Coronary artery (tissue), 2 donors: ENCODE results near the gene SLC7A14.

Source experiments
- DNase-seq: peaks from one replicate; pipeline ENCODE4 v3.0.0-alpha.2; 2017; ENCODE audit warnings: low spot score
- H3K27ac ChIP-seq, 2 donors: fragments of 200-600 bp; sonication (generic); one replicate each; pipeline ENCODE4 v1.5.1; 2016 to 2019
- H3K4me3 ChIP-seq: fragments of 200-600 bp; sonication (generic); 2 replicates; pipeline ENCODE4 v1.5.1; 2016; ENCODE audit warnings: mild to moderate bottlenecking, moderate library complexity
- TF ChIP-seq, protein P1 (sequence below): fragments of 200-600 bp; sonication (generic); IDR thresholded peaks from one replicate; pipeline ENCODE4 v1.5.1; 2019; ENCODE audit warnings: antibody characterized with exemption

Gene SLC7A14

DNA sequence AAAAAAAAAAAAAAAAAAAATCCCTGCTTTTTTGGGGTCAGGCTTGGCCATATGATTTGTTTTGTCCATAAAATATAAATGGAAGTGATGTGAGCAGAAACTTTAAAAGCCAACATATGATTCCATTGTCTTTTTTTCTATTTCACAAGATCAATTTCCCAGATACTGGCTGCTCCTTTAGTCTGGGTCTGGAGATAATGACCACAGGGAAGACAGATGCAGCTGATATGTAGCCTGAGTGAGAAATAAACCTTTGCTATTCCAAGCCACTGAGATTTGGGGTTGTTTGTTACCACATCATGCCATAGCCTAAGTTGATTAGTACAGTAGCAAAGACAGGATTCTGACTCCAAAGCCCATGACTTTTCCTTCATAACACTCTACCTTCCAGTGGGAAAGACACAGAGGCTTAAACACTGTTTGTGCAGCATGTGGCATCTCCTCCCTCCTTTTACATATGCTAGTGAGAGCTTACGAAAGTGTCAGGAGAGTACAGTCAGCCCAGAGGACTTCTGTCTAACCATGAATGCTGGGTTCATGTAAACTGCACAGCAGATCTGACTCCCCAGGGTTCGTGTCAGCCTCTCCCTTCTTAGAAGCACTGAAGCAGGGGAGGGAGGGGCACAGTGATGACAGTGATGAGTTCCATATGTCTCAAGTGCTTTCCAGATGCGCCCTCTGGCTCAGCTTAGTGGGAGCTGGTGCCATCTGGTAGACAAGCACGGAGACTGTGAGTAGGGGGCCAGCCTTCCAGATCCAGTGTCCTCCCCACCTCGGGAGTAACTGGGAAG, 36.7 kb upstream of the SLC7A14 start:
- no peak overlapping the region for H3K27ac ChIP-seq
- H3K4me3 ChIP-seq: no peak overlapping the region
- TF ChIP-seq, protein P1, sequence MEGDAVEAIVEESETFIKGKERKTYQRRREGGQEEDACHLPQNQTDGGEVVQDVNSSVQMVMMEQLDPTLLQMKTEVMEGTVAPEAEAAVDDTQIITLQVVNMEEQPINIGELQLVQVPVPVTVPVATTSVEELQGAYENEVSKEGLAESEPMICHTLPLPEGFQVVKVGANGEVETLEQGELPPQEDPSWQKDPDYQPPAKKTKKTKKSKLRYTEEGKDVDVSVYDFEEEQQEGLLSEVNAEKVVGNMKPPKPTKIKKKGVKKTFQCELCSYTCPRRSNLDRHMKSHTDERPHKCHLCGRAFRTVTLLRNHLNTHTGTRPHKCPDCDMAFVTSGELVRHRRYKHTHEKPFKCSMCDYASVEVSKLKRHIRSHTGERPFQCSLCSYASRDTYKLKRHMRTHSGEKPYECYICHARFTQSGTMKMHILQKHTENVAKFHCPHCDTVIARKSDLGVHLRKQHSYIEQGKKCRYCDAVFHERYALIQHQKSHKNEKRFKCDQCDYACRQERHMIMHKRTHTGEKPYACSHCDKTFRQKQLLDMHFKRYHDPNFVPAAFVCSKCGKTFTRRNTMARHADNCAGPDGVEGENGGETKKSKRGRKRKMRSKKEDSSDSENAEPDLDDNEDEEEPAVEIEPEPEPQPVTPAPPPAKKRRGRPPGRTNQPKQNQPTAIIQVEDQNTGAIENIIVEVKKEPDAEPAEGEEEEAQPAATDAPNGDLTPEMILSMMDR: no peak
- no peak for DNase-seq

DNA sequence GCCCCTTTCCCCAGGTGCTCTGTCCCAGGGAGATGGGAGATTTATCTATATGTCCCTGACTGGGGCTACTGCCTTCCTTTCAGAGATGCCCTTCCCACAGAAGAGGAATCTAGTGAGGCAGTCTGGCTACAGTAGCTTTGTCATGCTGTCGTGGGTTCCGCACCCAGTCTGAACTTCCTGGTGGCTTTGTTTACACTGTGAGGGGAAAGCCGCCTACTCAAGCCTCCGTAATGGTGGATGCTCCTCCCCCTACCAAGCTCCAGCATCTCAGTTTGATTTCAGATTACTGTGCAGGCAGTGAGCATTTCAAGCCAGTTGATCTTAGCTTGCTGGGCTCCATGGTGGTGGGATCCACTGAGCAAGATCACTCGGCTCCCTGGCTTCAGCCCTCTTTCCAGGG, 35.4 kb upstream of the SLC7A14 start:
- TF ChIP-seq, protein P1: no peak
- Histone ChIP-seq H3K27ac (no peak overlapping the region), H3K4me3 (no peak overlapping the region)
- no peak for DNase-seq

DNA sequence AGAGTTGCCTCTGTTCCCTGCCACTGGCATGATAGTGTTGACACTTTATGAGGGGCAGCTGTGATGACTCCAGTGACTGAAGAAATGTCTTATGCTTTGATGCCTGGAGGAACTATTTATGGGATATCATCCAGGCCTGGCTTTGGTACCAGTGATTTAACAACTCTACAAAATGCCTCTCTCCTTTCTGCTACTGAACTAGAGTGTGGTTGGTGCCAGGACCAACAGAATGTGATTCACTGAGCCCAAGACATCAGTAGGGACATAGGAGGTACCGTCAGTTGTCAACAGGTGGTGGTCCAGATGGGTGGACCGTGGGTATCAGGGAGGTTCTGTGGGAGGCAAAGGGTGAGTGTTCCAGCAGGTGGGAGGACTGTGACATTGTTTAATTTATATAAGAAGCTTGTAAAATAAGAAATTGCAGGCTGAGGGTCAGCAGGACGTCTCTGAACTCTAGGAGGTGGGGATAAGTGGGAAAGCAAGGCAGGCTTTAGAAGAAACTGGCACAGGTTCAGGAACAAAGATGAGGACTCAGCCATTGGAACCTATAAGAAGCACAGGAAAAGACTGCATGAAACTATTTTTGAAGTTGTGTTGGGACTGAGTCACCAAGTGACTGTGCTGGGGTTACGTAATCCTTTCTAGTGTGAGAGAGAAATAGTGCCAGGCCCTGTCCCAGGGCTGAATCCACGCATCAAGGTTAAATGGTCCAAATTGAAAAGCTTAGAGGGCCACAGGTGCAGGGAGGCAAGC, 28.5 kb upstream of the SLC7A14 start:
- TF ChIP-seq, protein P1: no peak
- DNase-seq: no peak
- Histone ChIP-seq H3K27ac (peak overlapping the region; percentile 31 to 32), H3K4me3 (no peak overlapping the region)

DNA sequence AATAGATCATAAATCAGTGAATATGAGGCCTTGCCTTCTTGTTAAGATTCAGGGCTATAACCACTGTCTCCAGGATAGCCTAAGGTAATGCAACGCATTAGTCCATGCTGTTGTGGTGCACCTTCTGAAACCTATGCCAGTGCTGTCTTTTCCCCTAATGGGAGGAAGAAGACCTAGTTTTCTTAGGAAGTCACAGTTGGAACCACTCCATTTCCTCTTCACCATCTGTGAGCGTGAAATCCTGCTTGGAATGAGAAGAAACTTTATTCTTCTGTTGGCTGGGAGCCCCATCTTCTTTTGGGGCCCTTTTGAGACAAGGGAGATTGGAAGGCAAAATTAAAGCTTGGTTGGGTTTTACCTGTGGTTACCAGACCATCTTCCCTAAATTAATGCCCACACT, 25.9 kb upstream of the SLC7A14 start:
- Histone ChIP-seq H3K27ac (no peak overlapping the region), H3K4me3 (no peak overlapping the region)
- TF ChIP-seq, protein P1: no peak
- DNase-seq: no peak

DNA sequence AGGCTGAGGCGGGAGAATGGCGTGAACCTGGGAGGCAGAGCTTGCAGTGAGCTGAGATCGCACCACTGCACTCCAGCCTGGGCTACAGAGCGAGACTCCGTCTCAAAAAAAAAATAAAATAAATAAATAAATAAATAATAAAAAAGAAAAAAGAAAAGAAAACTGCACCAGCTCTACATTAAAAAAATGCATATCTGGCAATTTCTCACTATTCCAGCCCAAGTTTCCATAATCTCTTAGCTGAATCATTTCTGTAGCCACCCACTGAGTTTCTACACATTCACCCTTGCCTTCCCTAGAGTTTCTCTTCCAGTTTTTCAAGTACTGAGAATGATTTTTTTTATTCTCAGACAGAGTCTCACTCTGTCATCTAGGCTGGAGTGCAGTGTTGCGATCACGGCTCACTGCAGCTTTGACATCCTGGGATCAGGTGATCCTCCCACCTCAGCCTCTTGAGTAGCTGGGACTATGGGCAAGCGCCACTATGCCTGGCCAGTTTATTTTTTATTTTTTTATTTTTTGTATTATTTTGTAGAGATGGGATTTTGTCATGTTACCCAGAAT, 24.5 kb upstream of the SLC7A14 start:
- no peak overlapping the region for H3K27ac ChIP-seq
- no peak overlapping the region for H3K4me3 ChIP-seq
- TF ChIP-seq, protein P1: no peak
- DNase-seq: no peak

DNA sequence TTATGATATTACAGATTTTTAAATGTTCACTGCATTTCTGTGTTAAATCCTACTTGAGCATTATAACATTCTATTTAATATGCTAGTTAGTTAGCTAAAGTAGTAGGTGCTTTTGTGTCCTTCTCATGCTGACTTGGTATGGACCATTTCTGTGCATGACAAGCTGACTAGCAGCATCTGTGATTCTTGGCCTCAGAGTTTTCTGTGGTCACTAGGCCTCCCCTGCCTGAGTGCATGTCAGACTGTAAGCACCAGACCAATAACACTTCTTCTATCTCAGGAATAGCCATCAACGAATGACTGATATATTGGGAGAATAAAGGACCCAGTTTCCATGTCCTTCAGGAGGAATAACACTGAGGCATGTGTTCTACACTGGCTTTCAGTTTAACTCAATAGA, 22.6 kb upstream of the SLC7A14 start:
- DNase-seq: no peak
- H3K27ac ChIP-seq: no peak overlapping the region
- TF ChIP-seq, protein P1: no peak
- no peak overlapping the region for H3K4me3 ChIP-seq
